A549 (cell line): ENCODE measurements around the gene TRA2B.

Source experiments
- CTCF ChIP-seq: fragments of >200 bp; sonication (Bioruptor Twin); formaldehyde crosslinking; IDR thresholded peaks from 3 replicates; pipeline ENCODE4 v1.5.1; 2016
- EHF ChIP-seq: fragments of 250-450 bp; sonication (Bioruptor Pico); IDR thresholded peaks from 2 replicates; pipeline ENCODE4 v1.5.0; 2020; ENCODE audit warnings: mild to moderate bottlenecking
- JUNB ChIP-seq: fragments of >200 bp; sonication (Bioruptor Twin); formaldehyde crosslinking; IDR thresholded peaks from 2 replicates; pipeline ENCODE4 v1.6.1; 2016
- RAD21 ChIP-seq, 2 experiments: fragments of >200 bp in 1 of 2; sonication (Bioruptor Twin) in 1 of 2; formaldehyde crosslinking in 1 of 2; IDR thresholded peaks in 1 of 2; conservative IDR thresholded peaks in 1 of 2; 2 replicates in 1 of 2; 3 replicates in 1 of 2; pipeline ENCODE4 v1.6.1; 2012 to 2018; ENCODE audit warnings: inconsistent platforms in 1 of 2
- ZFP36 ChIP-seq: fragments of 450-650 bp; IDR thresholded peaks from 2 replicates; pipeline ENCODE4 v1.6.1; 2014; ENCODE audit warnings: borderline replicate concordance; ENCODE audit not compliant: partially characterized antibody

GRCh38 chr3:185940951-185941350, 3.1 kb upstream of the TRA2B start:
- TF ChIP-seq CTCF = no peak
- TF ChIP-seq ZFP36 = no peak
- no peak for TF ChIP-seq RAD21 (conservative IDR thresholded peaks at IDR 0.05 in 1 of 2, IDR thresholded peaks at IDR 0.05 in 1 of 2)
- no peak for TF ChIP-seq EHF (CRISPR knock-in tag)
- TF ChIP-seq JUNB = no peak
